Astrocyte (in vitro differentiated cells and primary cell): ENCODE data around the gene BLVRB.
"Not testable (repeated sequence)": the region's sequence is repeated elsewhere in the genome, so short reads cannot be mapped to it uniquely, and the experiment has no call there.

Source experiments
- EZH2 ChIP-seq: IDR thresholded peaks from 2 replicates; pipeline ENCODE4 v1.6.1; 2012; ENCODE audit warnings: mild to moderate bottlenecking, low read length, inconsistent platforms; ENCODE audit not compliant: insufficient read depth
- TF ChIP-seq, protein P1 (sequence below): IDR thresholded peaks from 2 replicates; pipeline ENCODE4 v1.5.1; 2011; ENCODE audit warnings: low read depth, mild to moderate bottlenecking, inconsistent platforms, low read length, moderate library complexity; ENCODE audit not compliant: insufficient read depth

DNA sequence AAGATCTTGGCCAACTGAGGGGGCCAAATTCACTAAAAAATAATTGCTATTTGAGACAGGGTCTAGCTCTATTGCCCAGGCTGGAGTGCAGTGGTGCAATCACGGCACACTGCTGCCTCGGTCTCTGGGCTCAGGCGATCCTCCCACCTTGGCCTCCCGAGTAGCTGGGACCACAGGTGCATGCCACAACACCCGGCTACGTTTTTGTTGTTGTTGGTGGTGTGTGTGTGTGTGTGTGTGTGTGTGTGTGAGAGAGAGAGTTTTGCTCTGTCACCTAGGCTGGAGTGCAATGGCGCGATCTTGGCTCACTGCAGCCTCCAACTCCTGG is 57.0 kb downstream of the BLVRB start:
- TF ChIP-seq, protein P1, sequence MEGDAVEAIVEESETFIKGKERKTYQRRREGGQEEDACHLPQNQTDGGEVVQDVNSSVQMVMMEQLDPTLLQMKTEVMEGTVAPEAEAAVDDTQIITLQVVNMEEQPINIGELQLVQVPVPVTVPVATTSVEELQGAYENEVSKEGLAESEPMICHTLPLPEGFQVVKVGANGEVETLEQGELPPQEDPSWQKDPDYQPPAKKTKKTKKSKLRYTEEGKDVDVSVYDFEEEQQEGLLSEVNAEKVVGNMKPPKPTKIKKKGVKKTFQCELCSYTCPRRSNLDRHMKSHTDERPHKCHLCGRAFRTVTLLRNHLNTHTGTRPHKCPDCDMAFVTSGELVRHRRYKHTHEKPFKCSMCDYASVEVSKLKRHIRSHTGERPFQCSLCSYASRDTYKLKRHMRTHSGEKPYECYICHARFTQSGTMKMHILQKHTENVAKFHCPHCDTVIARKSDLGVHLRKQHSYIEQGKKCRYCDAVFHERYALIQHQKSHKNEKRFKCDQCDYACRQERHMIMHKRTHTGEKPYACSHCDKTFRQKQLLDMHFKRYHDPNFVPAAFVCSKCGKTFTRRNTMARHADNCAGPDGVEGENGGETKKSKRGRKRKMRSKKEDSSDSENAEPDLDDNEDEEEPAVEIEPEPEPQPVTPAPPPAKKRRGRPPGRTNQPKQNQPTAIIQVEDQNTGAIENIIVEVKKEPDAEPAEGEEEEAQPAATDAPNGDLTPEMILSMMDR: not testable (repeated sequence)
- not testable (repeated sequence) for TF ChIP-seq EZH2
